ENCODE measurements around the gene RAPGEF6.

DNA sequence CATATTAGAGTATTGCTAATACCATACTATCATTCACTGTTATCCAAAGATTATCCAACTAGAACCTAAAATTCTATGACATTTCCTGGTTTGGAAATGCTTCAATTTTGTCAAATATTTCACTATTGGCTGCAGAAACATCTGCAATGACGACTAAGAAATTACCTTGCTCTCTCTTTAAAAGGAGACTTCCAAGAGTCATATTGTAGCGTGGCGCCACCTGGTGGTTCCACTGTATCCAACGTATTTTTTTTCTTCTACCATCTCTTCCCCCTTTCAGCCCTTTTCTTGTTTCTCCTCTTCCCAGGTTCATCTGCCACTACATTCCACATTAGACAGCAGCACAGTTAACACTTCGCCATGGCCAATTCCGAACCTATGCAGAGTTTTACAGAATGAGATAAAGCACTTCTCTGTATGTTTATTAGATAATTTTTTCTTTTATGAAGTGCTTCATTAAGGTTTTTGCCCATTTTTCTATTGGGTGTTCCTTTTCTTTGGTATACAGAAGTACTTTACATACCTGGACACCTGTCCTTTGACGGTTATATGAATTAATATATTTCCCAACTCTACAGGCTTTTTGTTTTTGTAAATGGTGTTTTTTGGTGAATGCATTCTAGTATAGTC, 217.7 kb downstream of the RAPGEF6 start:
- TF ChIP-seq, protein P1, sequence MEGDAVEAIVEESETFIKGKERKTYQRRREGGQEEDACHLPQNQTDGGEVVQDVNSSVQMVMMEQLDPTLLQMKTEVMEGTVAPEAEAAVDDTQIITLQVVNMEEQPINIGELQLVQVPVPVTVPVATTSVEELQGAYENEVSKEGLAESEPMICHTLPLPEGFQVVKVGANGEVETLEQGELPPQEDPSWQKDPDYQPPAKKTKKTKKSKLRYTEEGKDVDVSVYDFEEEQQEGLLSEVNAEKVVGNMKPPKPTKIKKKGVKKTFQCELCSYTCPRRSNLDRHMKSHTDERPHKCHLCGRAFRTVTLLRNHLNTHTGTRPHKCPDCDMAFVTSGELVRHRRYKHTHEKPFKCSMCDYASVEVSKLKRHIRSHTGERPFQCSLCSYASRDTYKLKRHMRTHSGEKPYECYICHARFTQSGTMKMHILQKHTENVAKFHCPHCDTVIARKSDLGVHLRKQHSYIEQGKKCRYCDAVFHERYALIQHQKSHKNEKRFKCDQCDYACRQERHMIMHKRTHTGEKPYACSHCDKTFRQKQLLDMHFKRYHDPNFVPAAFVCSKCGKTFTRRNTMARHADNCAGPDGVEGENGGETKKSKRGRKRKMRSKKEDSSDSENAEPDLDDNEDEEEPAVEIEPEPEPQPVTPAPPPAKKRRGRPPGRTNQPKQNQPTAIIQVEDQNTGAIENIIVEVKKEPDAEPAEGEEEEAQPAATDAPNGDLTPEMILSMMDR (IDR thresholded peaks at IDR 0.05), result peak; percentile 74 to 89 (median 82)
- TF ChIP-seq POLR2A (IDR thresholded peaks at IDR 0.05), result no peak

All from adrenal gland (tissue), 5 donors.